HL-60/S4 treated with retinoic acid at 250 ng/mL for 4 days and 3 days (cell line): ENCODE measurements around the gene CENPW.

ENCODE experiments used
- in situ Hi-C: fragments of 300-500 bp; cut with MboI; formaldehyde crosslinking; loops from 2 replicates; pipeline ENCODE4 v1.7.0; 2022; ENCODE audit warnings: low sequenced_read_pairs

The CENPW gene

DNA sequence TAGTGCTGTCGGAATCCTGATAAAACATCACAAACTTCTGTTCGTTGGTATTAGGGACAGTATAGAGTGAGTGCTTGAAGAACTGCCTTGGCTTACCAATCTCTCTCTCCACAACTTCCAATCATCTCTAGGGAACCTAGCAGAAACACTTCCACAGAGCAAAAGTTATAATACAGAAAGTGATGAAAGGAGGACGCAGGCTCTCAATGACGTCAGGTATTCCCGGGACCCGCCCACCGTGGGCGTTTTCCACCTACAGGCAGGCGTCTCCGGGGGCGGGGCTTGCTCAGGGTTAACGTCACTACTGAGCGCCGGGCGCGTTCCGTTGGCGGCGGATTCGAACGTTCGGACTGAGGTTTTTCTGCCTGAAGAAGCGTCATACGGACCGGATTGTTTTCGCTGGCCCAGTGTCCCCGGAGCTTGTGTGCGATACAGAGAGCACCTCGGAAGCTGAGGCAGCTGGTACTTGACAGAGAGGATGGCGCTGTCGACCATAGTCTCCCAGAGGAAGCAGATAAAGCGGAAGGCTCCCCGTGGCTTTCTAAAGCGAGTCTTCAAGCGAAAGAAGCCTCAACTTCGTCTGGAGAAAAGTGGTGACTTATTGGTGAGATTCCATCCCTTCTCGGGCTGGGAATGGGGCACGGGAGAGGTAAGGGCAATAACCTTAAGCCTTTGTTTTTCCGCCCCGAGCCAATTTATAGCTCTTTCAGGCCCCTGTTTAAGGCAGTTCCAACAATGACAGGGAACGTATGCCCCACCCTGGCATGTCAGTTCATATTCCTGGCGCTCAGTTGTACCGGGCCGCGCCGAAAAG is at the start of gene CENPW:
Gene CENPW, plus strand, starts transcription at position 320 of the 814 bp plus-strand sequence. Its CDS starts 159 bp downstream, at position 479.
- in situ Hi-C loops, result no loop called here

DNA sequence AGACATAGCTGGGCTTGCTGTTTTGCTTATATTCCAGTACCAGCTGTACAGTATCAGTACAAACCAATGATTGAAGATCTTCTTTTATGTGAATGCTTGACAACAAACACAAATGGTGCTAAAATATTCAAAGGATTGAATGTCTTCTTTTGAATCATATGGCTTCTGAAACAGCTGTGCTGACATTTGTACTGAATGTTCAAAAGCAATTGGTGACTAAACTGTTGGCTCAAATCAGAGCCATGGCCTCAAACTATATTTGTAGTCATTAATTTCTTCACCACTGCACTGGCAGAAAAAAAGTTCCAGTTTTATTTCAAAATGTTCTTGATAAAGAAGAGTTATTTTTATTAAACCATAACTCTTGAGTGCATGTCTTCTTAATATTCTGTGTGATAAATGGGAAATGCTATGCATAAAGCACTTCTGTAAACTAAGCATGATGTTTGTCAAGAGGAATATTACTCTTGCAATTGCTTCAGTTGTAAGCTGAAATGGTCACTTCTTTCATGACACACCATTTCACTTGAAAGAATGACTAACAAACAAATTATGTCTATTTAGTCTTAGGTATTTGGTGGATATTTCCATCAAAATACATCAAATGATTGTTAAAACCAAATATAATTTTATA is 45.9 kb upstream of the CENPW start:
- in situ Hi-C loops, result no loop called here

DNA sequence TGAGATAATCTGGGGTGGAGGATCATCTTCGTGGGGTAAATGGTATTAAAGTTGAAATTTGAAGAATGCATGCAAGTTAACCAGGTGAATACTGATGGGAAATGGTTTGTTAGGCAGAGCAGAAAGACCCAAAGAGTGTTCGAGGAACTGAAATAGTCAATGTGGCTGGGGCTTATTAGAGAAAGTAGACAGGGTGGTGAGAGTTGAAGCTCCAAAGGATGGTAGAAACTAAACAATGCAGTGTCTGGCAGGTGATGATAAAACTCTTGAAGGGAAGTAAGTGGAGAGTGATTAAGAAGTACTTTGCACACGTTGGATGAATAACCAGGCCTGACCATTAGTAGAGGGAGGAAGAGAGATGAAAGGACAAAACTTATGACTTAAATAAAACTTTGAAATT is 39.8 kb upstream of the CENPW start:
- in situ Hi-C loops, result no loop called here

DNA sequence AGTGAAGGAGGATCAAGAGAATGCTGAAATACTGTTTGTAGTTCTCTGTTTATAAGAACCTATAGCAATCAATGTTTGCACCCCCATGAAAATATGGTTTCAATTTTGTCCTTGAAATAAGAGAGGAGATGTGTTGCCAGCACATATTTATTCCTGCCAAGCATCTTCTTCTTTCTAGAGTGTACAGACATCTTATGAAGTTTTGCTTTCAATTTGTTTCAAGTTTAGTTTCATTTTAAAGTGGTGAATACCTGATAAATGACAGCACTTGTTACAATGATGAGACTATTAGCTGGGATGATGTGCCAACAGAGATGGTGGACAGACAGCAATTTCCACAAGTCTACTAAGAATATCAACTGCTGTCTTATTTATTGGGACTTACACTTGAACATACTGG is 39.2 kb upstream of the CENPW start:
- in situ Hi-C loops, result no loop called here

DNA sequence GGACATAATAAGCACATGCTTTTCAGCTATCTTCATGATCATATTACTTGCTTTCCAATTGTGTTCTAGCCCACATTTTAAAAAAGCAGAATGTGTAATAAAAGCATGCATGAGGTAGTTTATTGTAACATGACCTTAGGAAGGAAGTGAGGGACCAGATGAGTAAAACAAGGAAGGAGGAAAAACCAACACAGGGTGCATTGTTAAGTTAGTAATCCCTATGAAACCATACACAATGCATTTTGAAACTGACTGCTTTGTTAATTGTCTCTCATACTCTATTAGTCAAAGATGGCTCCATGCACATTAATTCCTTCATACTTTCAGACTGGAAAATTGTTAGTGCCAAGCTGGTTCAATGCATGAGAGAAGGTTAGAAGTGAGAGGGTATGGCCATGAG is 37.7 kb upstream of the CENPW start:
- in situ Hi-C loops, result no loop called here

DNA sequence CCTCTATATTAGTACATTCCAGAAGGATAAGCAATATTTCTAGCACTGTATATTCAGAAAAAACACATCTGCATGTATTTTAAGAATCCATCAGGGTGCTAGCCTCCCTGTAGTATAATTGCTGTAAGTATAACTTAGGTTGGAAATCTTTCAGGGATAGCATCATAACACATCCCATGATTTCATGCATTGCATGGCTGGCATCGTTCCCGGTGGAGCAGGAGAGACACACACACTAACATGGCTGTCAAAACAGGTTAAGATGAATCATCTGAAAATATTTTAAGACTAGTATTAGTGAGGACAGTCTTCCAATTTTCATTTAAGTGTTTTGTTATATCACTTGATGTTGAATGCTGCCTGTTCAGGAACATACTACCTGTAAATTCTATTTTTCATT is 32.1 kb upstream of the CENPW start:
- in situ Hi-C loops, result no loop called here

DNA sequence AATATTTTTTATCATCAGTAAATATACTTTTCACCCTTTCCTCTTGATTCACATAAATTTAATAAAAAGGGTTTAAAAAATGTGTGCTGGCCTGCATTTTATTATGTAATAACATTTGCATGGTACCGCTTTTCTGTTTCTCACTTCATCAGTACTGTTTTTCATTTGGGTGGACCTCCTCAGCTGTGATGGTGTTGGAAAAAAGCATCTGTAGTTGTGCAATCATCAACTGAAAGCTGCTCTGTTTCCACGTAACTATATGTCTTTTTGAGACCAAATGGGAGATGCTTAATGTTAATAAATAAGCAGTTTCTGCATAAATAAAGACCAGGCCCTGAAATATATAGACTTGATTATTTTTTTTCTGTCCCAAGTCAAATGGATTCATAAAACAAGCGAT is 31.6 kb upstream of the CENPW start:
- in situ Hi-C loops, result no loop called here

DNA sequence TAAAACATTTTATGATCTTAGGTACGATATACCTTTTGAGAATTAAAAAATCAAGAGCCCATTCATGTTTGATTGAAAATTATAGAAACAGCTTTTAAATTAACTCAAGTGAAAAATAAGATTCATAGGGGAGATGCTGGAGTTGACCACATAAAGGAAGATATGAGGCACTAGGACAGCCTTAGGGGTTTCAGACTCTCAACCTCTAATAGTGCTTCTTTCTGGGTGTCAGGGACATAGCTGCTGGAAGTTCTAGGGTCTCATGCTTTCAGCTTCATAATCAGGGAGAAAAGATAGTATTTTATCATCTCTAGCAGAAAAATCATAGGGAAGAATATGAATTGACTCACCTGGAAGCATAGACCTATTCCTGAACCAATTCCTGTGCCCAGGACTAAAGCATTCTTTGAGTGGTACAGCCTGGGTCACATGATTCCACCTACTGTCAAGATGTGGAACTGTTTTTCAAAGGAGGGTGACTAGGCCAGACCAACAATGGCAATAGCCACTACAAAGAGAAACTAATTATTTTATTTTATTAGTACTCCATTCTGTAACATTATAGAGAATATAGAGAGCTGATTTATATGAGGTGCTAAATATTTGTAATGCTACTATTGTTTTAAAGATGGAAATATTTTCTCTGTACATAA is 27.8 kb upstream of the CENPW start:
- in situ Hi-C loops, result no loop called here

DNA sequence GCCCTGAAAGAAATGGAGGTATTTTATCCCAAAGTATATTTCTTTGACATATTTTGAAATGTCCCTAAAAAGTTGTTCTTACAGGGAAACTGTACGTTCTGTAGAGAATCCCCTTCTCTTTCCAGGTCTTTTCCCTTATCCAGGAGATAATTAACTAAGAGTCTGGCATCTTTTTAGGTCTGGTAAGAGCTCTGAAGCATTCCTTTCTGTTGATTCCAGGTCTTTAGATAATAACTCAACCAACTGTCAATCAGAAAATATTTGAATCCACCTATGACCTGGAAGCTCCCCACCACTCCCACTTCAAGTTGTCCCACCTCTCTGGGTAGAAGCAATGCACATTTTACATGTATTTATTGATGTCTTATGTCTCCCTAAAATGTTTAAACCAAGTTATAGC is 26.0 kb upstream of the CENPW start:
- in situ Hi-C loops, result no loop called here

DNA sequence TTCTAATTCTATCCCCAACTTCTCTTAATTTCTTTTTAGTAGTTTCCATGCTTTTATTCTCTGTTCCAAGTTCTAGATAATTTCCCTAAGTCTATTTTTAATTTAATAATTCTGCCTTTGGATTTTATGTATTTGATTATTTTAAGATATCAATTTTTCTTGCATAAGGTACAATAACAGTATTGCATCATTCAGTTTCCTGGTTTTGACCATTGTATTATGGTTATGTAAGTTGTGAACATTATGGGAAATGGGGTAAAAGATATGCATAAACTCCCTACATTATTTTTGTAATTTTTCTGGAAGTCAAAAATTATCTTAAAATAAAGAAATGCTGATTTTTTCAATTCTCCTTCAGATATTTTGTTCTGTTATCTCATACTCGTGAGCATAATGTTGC is 21.1 kb upstream of the CENPW start:
- in situ Hi-C loops, result no loop called here

DNA sequence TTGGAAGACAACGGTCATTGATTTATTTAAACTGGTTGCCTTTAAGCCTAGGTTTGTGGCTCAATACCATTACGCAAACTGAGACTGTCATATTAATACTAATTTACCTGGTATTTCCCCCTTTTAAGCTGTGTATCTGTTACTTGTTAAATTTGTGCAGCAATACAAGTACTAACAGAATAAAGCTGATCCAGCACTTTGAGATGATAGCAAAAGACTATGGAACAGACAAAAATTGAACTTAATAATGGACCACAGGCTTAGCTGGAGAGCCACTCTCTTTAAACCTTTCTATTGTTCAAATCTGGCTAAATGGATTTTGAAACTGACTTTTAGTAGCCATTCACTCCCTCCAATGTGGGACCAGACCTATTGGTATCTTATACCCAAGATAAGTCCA is 6.2 kb upstream of the CENPW start:
- in situ Hi-C loops, result no loop called here

DNA sequence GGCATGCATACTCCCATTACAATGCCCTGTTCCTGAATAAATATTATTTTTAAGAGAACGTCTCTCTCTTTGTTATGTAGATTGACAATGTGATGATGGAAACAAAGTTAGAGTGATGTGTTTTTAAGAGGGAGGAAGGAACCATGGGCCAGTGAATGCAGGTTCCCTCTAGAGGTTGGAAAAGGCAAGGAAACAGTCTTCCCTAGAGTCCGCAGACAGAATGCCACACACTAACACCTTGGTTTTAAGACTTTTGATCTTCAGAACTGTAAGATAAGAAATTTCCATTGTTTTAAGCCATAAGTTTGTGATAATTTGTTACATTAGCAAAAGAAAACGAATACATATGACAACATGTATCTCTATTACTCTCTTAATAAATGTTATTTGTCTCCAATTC is 4.7 kb upstream of the CENPW start:
- in situ Hi-C loops, result no loop called here

DNA sequence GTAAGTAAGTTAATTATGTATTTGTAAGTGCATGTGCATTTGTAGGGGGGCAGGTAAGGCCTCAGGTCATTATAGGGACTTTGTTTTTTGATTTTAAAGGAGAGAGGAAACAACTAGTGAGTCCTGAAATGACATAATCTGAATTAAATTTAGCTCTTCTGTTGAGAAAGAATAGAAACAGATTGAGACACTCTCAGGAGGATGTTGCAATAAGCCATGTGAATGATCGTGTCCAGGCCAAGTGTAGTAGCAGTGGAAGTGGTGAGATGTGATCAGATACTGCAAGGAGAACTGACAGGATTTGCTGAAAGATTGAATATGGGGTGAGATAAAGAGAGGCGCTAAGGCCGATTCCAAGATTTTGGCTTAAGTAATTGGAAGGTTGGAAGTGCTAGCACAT is 2.6 kb upstream of the CENPW start:
- in situ Hi-C loops, result no loop called here

DNA sequence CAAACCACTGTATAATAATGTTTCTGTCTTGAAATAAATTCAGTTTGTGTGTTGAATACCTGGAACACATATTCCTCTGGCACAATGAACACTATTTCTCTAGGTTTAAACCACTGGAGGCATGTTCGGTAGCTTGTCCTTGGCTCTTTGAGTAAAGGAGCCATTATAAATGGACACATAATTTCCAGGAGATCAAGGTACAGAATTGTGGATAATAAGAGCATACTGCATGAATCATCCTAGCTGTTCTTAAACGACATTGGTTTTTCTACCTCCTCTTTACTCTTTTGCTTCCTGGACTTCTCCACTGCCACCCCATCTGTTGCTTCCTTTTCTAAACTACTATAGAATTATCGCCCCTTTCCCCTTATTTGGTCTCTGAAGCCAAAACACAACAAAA is 1.2 kb downstream of the CENPW start:
- in situ Hi-C loops, result no loop called here

DNA sequence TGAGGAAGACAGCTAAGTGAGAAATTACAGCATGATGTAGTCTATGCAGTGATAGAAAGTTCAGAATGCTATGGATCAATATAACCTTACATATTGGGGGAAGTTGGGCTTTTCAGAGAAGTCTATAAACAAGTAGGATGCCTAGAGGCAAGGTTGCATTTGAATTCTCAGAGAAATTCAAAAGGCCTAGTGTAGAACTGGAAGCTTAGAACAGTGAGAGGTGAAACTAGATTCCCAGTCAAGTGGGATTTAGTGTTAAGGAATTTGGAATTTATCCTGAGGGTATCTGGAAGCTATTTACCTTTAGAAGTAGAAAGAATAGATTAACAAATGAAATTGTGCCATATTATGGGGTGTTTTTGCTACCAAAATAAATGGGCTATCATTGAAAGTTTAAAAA is 4.3 kb downstream of the CENPW start:
- in situ Hi-C loops, result no loop called here

DNA sequence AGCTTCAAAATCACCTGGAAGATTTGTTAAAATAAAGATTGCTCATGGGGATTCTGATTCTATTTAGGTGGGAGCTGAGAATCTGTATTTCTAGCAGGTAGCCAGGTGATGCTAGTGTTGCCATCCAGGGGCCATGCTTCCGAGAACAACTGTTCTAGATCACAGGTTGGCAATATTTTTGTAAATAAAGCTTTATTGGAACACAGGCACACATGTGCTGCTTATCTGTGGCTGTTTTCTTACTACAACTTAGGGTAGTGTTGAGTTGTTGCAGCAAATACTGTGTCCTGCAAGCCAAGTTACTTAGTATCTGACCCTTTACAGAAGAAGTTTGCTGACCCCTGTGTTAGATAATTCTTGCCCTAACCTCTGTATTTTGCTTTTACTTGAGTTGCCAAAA is 12.0 kb downstream of the CENPW start:
- in situ Hi-C loops, result no loop called here

DNA sequence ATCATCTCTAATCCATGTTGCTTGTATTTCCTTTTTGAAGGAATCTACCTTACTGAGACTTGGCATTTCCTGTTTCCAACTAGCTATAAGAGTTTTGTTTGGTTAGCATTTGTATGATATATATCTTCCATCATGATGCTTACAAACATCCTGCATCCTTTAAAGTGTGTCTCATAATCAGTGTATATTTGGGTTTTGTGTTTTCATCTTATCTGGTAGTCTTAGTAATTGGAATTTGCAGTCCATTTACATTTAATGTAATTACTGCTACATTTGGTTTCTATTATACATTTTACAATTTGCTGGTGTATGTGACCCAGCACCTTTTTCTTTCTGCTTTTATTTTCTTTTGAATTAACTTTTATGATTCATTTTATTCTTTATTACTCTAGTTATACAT is 12.6 kb downstream of the CENPW start:
- in situ Hi-C loops, result no loop called here

DNA sequence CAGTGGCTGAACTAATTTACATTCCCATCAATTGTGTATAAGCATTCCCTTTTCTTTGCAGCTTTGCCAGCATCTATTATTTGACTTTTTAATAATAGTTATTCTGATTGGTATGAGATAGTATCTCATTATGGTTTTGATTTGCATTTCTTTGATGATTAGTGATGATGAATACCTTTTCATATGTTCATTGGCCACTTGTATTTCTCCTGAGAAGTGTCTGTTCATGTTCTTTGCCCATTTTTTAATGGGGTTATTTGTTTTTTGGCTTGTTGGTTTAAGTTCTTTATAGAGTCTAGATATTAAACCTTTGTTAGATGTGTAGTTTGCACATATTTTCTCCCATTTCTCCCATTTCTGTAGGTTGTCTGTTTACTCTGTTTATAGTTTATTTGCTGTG is 16.6 kb downstream of the CENPW start:
- in situ Hi-C loops, result no loop called here

DNA sequence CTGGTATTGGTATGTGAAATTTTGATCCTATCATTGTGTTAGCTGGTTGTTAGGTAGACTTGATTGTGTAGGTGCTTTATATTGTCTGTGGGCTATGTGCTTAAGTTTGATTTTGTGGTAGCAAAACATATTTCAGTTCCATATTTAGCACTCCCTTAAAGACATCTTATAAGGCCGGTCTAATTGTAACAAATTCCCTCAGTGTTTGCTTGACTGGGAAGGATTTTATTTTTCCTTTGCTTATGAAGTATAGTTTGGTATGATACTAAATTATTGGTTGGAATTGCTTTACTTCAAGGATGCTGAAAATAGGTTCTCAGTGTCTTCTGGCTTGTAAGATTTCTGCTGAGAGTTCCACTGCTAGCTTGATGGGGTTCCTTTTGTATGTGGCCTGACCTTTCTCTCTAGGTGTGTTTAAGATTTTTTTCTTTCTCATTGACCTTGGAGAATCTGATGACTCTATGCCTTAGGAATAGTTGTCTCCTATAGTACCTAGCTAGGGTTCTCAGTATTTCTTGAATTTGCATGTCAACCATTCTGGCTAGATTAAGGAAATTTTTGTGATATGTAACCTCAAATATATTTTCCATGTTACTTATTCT is 20.1 kb downstream of the CENPW start:
- in situ Hi-C loops, result no loop called here

DNA sequence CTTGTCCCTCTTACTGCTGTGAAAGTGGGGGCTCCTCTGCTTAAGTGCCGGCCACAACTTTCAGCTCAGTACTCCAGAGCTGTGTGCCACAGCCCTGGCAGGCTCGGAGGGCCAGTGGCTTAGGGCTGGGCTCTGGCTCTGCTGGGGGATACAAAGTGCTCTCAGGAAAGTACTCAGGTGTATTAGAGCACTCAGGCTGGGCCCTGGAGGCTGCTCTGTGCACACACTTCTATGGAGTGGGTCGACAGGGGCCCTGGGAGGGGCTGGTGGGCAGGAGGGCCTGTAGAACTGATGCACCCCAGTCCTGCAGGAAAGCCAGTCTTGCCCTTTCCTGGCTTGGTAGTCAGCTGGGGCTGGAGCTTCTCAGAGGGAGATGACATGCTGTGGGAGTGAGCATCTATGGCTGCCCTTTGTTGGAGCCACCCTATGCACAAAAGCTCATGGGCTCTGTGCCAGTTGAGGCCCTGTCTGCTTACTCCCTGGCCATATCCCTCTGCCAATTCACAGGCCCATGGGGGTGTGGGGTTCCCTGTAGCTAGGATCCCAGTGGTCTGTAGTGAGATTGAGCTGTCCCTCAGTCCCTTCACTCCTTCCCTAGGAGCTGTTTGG is 22.0 kb downstream of the CENPW start:
- in situ Hi-C loops, result no loop called here

DNA sequence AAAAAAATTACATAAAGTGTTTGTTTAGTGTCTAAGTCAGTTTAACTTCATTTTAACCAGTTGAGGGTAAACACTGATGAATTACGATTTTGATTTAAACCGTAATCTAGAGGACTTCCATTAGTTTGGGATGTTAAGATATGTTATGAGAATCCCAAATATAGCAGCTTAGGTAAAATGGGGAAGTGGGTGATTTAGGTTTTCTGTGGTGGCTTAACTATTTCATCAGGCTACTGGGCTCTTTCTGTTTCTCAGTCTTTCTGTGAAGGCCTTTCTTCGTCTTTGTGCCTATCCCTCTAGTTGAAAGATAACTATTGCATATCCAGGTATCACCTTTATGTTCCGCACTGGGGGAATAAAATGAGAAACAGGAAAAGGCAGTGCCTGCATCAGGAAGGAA is 27.9 kb downstream of the CENPW start:
- in situ Hi-C loops, result no loop called here
